HG03520 (cell line): Measurements from ENCODE around the gene MARS1.

Experiments used
- ATAC-seq: cut with Tn5 transposase; IDR thresholded peaks from one replicate; pipeline ENCODE4 v1.9.1; 2021; ENCODE audit warnings: mild to moderate bottlenecking, moderate library complexity; ENCODE audit not compliant: unreplicated experiment

The MARS1 gene

DNA sequence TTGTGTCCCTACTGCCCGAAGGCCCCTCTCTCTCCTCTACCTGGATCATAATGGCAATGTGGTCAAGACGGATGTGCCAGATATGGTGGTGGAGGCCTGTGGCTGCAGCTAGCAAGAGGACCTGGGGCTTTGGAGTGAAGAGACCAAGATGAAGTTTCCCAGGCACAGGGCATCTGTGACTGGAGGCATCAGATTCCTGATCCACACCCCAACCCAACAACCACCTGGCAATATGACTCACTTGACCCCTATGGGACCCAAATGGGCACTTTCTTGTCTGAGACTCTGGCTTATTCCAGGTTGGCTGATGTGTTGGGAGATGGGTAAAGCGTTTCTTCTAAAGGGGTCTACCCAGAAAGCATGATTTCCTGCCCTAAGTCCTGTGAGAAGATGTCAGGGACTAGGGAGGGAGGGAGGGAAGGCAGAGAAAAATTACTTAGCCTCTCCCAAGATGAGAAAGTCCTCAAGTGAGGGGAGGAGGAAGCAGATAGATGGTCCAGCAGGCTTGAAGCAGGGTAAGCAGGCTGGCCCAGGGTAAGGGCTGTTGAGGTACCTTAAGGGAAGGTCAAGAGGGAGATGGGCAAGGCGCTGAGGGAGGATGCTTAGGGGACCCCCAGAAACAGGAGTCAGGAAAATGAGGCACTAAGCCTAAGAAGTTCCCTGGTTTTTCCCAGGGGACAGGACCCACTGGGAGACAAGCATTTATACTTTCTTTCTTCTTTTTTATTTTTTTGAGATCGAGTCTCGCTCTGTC lies 31.0 kb upstream of the MARS1 start:
- no peak for ATAC-seq

DNA sequence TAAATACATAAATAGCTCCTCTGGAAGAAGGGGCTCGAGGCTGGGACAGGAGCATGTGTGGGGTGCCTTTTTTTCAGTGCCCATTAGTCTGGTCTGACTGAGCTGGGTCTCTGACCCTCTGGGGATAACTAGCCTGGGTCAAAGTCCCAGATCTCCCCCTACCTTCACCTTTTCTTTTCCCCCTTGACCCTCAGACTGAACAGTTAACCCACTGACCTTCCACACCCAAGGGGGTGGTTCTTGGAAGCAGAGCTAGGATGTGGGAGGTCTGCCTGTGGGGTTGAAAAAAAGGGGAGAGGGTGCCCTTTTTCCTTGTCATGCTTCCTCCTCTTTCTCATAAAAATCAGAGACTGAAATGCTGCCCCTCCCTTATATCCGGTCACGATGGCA lies 29.2 kb upstream of the MARS1 start:
- ATAC-seq: no peak

DNA sequence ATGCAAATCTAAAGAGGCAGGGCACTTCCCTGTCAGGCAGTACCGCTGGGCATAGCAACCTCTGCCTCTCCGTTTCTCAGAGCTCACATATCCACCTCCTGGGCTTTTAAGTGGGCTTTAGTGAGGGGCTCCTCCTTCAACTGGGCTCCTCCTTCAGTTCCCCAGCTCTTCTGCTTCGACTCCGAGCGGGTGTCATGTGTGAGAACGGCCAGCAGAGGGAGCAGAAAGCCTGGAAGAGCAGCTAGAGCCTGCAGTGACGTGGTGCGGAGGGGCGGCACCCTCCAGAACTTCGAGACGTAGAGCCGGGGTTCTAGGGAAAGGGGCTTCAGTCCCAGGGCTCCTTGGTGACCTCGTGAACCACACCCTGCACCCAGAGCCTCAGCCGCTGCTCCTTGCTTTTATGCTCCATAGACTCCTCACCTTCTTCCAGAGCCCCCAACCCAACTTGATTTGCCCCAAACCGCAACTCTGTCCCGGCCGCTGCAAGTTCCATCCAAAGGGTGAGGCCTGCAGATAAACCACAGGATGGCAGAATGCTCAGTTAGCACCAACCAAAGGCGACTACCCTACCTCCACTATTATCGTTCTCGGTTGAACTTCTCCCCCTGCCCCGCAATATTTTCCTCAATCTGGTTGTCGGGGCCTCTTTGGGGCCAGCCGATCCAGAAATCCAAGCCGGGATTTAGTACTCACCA lies 28.7 kb upstream of the MARS1 start:
- ATAC-seq: peak; percentile 57

DNA sequence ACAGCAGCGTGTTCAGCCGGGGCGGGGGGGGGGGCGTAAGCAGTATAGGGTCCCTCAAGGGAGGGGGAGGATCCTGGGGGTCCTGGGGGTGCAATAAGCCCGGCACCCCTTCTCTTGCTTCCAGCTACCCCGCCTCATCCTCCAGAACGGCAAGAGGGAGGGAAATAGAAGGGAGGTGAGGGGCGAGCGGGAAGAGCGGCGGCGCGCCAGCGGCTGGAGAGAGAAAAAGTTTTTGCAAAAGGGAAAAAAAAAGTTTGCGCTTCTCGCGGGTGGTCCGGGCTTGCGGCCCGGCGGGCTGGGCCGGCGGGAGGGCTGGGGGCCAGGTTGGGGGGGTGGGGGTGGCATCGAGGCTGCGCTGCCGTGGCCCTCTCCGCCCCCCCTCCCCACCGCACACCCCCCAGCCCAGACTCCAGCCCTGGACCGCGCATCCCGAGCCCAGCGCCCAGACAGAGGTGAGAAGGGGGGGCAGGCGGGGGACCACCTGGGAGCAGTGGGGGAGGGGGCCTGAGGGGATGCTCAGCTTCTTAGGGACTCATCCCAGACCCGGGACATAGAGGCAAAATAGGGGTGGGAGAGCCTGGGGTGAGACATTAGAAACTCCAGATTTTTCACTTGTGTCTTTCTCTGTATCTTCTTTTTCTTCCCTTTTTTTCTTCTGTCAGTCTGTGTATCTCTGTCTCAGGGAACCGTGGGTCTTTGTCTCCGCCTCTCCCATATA lies 28.0 kb upstream of the MARS1 start, which contains the start of gene GLI1:
TSS of gene GLI1 (plus strand) at position 36 of the 718 bp plus-strand sequence. CDS start 3,907 bp downstream, outside the sequence.
- ATAC-seq: no peak

DNA sequence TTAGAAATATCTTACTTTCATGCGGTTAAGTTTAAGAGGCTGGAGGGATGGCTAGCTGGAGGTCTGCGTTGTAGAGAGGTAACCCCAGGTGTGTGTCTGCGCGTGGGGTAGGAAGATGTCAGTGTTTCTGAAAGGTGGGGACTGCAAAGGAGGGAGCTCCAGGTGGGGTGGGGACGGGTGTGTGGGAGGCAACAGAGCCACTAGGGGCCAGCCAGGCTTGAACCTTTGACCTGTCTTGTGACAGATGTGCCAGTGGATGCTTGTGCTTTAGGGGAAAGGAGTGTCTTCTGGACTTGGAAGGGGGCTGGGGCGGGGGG lies 27.4 kb upstream of the MARS1 start:
- no peak for ATAC-seq

DNA sequence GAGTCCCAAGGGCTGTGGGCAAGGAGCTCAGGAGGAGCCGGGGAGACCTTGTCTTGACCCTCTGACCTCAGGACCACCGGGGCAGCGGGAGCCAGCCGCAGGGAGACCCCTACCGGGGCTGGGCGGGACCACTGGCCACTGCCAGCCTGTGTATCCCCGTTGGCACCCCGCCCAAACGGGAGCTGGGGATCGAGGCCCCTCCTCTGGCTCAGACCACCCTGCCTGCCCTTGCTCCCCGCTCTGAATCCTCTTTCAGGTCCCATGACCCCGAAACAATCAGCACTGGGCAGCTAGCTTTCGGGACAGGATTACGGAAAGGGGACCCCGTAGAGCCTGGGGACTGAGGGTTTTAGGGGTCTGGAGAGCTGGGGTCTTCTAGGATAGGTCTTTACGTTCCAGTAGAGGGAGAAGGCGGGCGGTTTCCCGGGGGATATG lies 27.0 kb upstream of the MARS1 start:
- no peak for ATAC-seq

DNA sequence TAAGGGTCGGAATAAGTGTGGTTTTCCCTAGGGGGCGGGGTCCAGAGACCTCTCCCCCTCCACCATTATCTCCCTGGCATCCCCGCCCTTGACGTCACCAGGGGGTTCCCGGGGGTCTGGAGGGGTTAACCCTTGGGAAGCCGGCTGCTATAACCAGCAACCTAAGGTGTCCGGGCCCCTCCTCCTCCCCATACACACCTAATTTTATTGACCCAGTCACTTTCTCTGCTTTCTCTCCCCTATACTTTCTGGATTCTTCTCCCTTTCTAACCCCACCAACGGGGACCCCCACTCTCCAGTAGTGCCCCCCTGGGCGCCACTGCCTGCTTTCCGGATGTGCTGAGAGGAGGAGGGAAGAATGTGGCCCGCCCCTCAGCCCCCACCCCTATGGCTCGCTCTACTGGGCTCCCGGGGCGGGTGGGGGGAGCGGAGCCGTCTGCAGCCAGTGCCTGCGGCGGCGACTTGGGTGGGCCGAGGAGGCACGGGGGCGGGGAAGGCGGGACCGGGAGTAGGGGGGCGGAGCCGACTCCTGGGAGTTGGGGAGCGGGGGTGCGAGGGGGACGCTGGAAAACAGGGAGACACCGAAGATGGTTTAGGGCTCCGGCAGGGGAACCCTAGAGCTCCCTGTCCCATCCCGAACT lies 26.5 kb upstream of the MARS1 start:
- ATAC-seq: no peak

DNA sequence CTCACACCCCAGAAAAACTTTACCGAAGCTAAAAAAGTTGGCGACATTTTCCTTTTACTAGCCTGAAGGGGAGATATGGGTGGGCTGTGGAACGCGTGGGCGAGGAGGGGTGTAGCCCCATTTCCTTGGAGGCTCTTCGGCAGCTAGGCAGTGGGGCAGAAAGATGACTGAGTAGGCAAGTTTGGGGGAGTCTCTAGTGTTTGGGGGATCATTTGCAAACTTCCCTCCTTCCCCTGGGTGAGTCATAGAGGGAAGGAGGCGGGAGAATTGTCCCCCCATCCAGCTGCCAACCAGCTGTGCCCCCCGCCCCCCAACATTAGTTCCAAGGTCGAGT lies 26.0 kb upstream of the MARS1 start:
- no peak for ATAC-seq

DNA sequence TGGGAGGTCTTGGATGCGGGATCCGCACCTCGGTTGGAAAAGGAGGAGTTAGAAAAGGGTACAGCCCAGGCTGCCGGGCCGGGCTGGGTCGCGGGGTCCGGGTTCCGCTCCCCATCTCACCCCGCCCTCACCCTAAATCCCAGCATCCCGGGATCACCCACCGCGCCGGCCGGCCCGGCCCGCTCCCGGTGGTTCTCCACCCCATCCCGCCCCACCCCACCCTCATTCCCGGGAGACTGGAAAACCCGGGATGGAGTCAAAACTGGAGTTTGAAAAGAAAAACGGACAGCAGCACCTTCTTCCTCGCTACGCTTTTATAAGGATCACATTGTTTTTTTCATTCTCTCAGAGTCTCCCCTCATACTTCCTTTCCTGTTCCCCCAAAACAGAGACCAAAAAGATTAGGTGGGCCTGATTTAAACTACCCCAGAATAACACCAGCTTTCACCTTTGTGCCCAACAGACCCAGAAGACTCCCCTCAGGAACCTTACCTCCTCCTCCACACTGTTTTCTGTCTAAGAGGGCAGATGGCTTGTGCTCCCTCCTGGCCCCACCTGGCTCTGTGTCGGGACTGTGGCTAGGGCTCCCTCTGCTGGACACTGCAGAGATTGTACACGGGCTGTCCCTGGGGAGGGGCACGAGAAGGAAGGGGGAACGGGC lies 25.5 kb upstream of the MARS1 start:
- peak; percentile 61 for ATAC-seq

DNA sequence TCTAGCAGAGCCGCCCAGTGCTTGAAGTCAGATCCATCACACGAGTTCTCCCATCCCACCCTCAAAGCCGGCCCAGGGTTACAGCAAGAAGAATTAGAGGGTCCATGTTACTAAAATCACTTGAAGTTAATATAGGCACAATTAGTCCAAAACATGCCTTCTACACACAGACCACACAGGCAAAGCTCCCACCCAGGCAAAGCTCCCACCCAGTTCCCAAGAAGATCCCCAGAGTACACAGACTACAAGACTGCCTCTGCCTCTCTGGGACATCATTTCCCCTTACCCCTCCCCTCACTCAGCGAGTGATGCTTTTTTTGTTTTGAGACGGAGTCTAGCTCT lies 25.0 kb upstream of the MARS1 start:
- ATAC-seq: no peak

DNA sequence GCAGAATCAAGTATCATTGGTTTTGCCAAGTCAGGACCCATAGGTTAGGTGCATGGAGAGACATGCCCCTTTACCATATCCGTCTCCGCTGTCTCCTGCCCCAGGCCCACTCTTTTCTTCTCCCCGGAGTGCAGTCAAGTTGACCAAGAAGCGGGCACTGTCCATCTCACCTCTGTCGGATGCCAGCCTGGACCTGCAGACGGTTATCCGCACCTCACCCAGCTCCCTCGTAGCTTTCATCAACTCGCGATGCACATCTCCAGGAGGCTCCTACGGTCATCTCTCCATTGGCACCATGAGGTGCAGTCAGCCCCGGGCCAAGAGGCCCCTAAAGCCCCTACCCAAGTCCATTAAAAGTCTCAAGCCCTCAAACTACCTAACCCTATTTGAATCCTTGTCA lies 23.3 kb upstream of the MARS1 start:
- no peak for ATAC-seq

DNA sequence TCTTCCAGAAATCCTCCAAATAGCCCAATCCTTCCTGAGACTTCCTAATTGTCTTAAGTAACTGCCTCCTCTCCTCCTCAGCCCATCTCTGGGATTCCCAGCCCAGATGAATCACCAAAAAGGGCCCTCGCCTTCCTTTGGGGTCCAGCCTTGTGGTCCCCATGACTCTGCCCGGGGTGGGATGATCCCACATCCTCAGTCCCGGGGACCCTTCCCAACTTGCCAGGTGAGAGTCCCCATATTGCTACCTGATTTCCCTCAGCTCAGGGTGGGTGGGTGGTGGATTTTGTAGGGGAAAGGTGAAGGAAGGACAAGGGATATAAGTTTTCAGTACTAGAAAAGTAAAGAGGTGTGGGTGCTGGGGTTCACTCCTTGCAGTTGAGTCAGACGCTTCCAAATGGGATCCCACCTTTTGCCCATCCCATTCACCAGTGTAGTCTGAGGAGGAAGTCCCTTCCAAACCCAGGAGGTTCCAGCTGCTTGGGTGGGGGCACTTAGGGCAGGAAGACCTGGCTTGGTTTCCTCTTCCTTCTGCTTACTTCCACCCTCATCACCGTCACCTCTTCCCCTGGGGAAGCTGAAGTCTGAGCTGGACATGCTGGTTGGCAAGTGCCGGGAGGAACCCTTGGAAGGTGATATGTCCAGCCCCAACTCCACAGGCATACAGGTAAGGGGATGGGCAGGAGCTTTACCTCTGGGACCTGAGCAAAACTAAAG lies 22.7 kb upstream of the MARS1 start:
- ATAC-seq: no peak

DNA sequence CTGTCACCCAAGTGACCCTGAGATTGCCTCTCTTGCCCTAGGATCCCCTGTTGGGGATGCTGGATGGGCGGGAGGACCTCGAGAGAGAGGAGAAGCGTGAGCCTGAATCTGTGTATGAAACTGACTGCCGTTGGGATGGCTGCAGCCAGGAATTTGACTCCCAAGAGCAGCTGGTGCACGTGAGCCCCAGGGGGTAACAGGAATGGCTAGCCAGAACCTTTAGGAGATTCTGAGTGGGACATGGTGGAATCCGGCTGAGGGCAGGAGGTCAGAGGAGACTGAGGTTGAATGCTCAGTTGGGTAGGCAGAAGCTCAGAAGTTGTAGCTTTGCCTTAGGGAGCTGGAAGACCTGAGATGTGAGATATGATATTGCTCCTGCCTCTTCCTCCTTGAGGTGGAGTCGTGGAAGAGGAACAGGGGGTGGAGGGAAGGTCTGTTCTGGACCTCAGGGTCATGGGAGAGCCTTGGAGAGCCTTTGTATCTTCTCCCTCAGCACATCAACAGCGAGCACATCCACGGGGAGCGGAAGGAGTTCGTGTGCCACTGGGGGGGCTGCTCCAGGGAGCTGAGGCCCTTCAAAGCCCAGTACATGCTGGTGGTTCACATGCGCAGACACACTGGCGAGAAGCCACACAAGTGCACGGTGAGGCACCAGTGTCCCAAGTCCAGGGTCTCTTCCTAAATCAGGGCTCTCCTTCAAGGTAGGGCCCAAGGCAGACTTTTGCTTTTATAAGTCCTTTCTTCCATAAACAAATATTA lies 21.9 kb upstream of the MARS1 start:
- ATAC-seq: no peak

DNA sequence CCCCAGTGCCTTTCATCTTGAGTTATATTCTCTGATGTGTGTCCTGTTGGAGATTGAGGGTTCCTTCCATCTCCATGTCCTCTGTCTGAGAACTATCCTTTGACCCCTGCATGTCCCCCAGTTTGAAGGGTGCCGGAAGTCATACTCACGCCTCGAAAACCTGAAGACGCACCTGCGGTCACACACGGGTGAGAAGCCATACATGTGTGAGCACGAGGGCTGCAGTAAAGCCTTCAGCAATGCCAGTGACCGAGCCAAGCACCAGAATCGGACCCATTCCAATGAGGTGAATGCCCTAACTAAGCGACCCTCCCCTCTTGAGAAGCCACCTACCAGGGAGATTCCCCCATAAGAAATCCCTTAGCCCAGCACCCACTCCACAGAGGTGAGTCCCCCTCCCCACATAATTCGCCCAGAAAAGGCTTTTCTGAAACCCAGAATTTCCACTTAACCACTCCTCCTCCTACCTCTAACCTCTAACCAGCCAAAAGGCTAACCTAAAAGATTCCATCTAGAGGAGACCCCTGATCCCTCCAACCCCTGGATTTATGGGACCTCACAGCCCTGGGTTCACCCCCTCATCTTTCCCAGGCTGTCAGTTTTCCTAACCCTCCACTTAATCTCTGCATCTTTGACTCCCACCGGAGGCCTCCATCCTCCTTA lies 20.5 kb upstream of the MARS1 start:
- ATAC-seq: no peak

DNA sequence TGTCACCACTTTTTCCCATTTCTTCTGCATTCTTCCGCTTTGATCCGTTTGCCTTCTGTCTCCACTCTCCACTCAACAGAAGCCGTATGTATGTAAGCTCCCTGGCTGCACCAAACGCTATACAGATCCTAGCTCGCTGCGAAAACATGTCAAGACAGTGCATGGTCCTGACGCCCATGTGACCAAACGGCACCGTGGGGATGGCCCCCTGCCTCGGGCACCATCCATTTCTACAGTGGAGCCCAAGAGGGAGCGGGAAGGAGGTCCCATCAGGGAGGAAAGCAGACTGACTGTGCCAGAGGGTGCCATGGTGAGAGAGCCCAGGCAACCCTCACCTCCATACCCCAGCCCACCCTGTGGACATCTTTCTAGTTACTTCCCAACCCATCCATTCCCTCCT lies 20.0 kb upstream of the MARS1 start:
- no peak for ATAC-seq

DNA sequence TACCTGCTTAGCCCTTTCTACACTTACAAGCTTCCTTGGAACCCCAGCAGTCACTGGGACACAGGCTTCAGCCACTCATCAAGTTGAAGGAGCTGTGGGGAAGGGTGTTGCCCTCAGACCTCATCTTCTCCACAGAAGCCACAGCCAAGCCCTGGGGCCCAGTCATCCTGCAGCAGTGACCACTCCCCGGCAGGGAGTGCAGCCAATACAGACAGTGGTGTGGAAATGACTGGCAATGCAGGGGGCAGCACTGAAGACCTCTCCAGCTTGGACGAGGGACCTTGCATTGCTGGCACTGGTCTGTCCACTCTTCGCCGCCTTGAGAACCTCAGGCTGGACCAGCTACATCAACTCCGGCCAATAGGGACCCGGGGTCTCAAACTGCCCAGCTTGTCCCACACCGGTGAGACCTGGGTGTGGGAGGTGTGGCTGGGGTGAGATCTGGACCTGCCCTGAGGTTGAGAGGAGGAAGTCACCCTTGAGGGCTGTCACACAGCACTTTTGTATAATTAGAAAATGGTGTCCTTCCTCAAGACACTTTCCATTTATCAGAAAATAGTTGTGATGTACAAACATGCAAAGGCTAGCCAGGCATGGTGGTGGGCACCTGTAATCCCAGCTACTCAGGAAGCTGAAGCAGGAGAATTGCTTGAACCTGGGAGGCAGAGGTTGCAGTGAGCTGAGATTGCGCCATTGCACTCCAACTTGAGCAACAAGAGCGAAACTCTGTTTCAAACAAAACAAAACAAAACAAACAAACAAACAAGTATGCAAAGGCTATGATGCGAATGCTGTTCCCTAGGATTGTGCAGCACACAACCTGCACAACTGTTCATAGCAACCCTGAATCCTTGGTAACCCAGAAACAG lies 18.3 kb upstream of the MARS1 start:
- no peak for ATAC-seq

DNA sequence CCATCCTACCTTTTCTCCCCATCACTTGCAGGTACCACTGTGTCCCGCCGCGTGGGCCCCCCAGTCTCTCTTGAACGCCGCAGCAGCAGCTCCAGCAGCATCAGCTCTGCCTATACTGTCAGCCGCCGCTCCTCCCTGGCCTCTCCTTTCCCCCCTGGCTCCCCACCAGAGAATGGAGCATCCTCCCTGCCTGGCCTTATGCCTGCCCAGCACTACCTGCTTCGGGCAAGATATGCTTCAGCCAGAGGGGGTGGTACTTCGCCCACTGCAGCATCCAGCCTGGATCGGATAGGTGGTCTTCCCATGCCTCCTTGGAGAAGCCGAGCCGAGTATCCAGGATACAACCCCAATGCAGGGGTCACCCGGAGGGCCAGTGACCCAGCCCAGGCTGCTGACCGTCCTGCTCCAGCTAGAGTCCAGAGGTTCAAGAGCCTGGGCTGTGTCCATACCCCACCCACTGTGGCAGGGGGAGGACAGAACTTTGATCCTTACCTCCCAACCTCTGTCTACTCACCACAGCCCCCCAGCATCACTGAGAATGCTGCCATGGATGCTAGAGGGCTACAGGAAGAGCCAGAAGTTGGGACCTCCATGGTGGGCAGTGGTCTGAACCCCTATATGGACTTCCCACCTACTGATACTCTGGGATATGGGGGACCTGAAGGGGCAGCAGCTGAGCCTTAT lies 17.4 kb upstream of the MARS1 start:
- ATAC-seq: no peak
